Measurements from ENCODE around the gene ACTN3.

Gene ACTN3

GRCh38 chr11:66546368-66546965 is at the start of gene ACTN3:
ACTN3 (plus strand) TSS chr11:66546903; CDS start chr11:66546938, 35 bp downstream.
- TF ChIP-seq ZFX (IDR thresholded peaks at IDR 0.05) = no peak
- no peak for TF ChIP-seq CTCF (conservative IDR thresholded peaks at IDR 0.05)
- peak within 1 kb of the TSS; percentile 77 for H3K27ac ChIP-seq

GRCh38 chr11:66497206-66497605 is 49.5 kb upstream of the ACTN3 start:
- no peak overlapping the region for H3K27ac ChIP-seq
- TF ChIP-seq CTCF (conservative IDR thresholded peaks at IDR 0.05) (no peak), ZFX (IDR thresholded peaks at IDR 0.05) (no peak)

- no peak overlapping the region for H3K27ac ChIP-seq
- TF ChIP-seq ZFX (IDR thresholded peaks at IDR 0.05) (no peak), CTCF (conservative IDR thresholded peaks at IDR 0.05) (no peak)
Measured at GRCh38 chr11:66498506-66498905, 48.2 kb upstream of the ACTN3 start.

GRCh38 chr11:66505276-66505816 is 41.4 kb upstream of the ACTN3 start:
- no peak overlapping the region for H3K27ac ChIP-seq
- TF ChIP-seq ZFX (IDR thresholded peaks at IDR 0.05) (no peak), CTCF (conservative IDR thresholded peaks at IDR 0.05) (no peak)

GRCh38 chr11:66509131-66509561 is 37.6 kb upstream of the ACTN3 start:
- no peak for TF ChIP-seq ZFX (IDR thresholded peaks at IDR 0.05)
- no peak for TF ChIP-seq CTCF (conservative IDR thresholded peaks at IDR 0.05)
- no peak overlapping the region for H3K27ac ChIP-seq

- peak within 1 kb of the TSS; percentile 66 for H3K27ac ChIP-seq
- TF ChIP-seq CTCF (conservative IDR thresholded peaks at IDR 0.05) (no peak), ZFX (IDR thresholded peaks at IDR 0.05) (peak; percentile 86; the same call in 1 of the 2 replicates)
Measured at GRCh38 chr11:66510271-66510989, 36.3 kb upstream of the ACTN3 start, which contains the start of gene BBS1. BBS1 (plus strand) TSS chr11:66510635; CDS start chr11:66510660, 25 bp downstream.

- H3K27ac ChIP-seq = peak overlapping the region; percentile 66
- TF ChIP-seq ZFX (IDR thresholded peaks at IDR 0.05) (no peak), CTCF (conservative IDR thresholded peaks at IDR 0.05) (no peak)
Measured at GRCh38 chr11:66510990-66511339, 35.7 kb upstream of the ACTN3 start.
